Erythroblast (primary cell): ENCODE measurements around the gene MRPL53.

ENCODE experiments used
- GATA1 ChIP-seq: IDR thresholded peaks from 2 replicates; pipeline ENCODE4 v1.6.1; 2011; ENCODE audit warnings: low read depth, mild to moderate bottlenecking, control low read depth, low read length, moderate library complexity
- POLR2A ChIP-seq: IDR thresholded peaks from 2 replicates; pipeline ENCODE4 v1.6.1; 2011; ENCODE audit warnings: mild to moderate bottlenecking, low read length

GRCh38 chr2:74458132-74458937, 14.1 kb downstream of the MRPL53 start, which contains the start of gene WBP1:
- TF ChIP-seq POLR2A (peak; percentile 88), GATA1 (no peak)
